Muscle layer of colon (tissue), 2 donors: ENCODE measurements around the gene RPGRIP1L.

Experiments
- H3K27ac ChIP-seq: one replicate; pipeline ENCODE4 v1.7.0; 2013; ENCODE audit warnings: low read depth, mild to moderate bottlenecking, low read length, moderate library complexity
- H3K27me3 ChIP-seq, 2 donors: one replicate each; pipeline ENCODE4 v1.7.0; 2013; ENCODE audit warnings: low read length in 2 of 2, mild to moderate bottlenecking in 2 of 2; ENCODE audit not compliant: insufficient read depth in 2 of 2, control insufficient read depth in 1 of 2
- H3K36me3 ChIP-seq: one replicate; pipeline ENCODE4 v1.7.0; 2013; ENCODE audit warnings: mild to moderate bottlenecking, low read length; ENCODE audit not compliant: insufficient read depth
- H3K4me1 ChIP-seq: one replicate; pipeline ENCODE4 v1.7.0; 2013; ENCODE audit warnings: mild to moderate bottlenecking, low read length; ENCODE audit not compliant: insufficient read depth
- H3K4me3 ChIP-seq, 2 donors: one replicate each; pipeline ENCODE4 v1.7.0; 2013; ENCODE audit warnings: low read length in 2 of 2, low read depth in 1 of 2, mild to moderate bottlenecking in 1 of 2, moderate library complexity in 1 of 2
- H3K9ac ChIP-seq: one replicate; pipeline ENCODE4 v1.7.0; 2013; ENCODE audit warnings: low read length
- H3K9me3 ChIP-seq: one replicate; pipeline ENCODE4 v1.7.0; 2013; ENCODE audit warnings: mild to moderate bottlenecking, low read length
- donor health status: abdominal sarcoma.
- donor health status: Adenocarcinoma of cecum.

Gene RPGRIP1L

GRCh38 chr16:53646506-53646905 lies 57.2 kb downstream of the RPGRIP1L start:
- H3K27ac ChIP-seq: no peak overlapping the region
- no peaks in the 10 kb centered on the region for H3K36me3 ChIP-seq
- H3K4me3 ChIP-seq: no peak overlapping the region
- H3K9me3 ChIP-seq: no peaks in the 10 kb centered on the region
- H3K9ac ChIP-seq: no peak overlapping the region
- H3K27me3 ChIP-seq: no peaks in the 10 kb centered on the region
- no peaks in the 10 kb centered on the region for H3K4me1 ChIP-seq

GRCh38 chr16:53643474-53643873 lies 60.2 kb downstream of the RPGRIP1L start:
- H3K4me3 ChIP-seq: no peak overlapping the region

GRCh38 chr16:53642094-53642493 lies 61.6 kb downstream of the RPGRIP1L start:
- H3K9ac ChIP-seq: no peak overlapping the region
- no peaks in the 10 kb centered on the region for H3K27me3 ChIP-seq
- no peak overlapping the region for H3K27ac ChIP-seq
- no peaks in the 10 kb centered on the region for H3K4me1 ChIP-seq
- H3K9me3 ChIP-seq: no peaks in the 10 kb centered on the region
- no peak overlapping the region for H3K4me3 ChIP-seq
- H3K36me3 ChIP-seq: no peaks in the 10 kb centered on the region

More at GRCh38 chr16:53643474-53643873, 60.2 kb downstream of the RPGRIP1L start:
- H3K4me1 ChIP-seq: no peaks in the 10 kb centered on the region
- H3K9me3 ChIP-seq: no peaks in the 10 kb centered on the region
- H3K27me3 ChIP-seq: no peaks in the 10 kb centered on the region
- no peaks in the 10 kb centered on the region for H3K36me3 ChIP-seq
- H3K27ac ChIP-seq: no peak overlapping the region
- H3K9ac ChIP-seq: no peak overlapping the region

- Histone ChIP-seq H3K27ac (no peak overlapping the region), H3K36me3 (no peaks in the 10 kb centered on the region), H3K27me3 (no peaks in the 10 kb centered on the region), H3K4me3 (no peak overlapping the region), H3K9ac (no peak overlapping the region), H3K9me3 (no peaks in the 10 kb centered on the region), H3K4me1 (no peaks in the 10 kb centered on the region)
These were observed 66.7 kb downstream of the RPGRIP1L start for GRCh38 chr16:53636978-53637377.

DNA sequence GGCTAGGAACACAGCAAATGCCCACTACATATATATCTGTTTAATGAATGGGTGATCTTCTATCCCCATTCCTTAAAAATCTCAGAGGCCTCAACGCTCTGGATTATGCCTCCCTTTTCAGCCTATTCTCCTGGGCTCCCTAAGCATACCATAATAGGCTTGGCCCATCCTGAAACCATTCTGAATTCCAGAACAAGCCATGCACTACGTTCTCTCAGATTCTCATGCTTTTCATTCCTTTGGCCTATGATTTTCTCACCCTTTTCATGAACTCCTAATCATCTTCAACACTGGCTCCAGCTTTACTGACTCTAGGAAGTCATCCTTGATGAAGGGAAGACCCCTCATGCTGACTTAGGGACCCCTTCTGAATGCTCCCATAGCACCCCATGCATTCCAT lies 71.1 kb downstream of the RPGRIP1L start:
- H3K27me3 ChIP-seq: no peaks in the 10 kb centered on the region
- H3K9ac ChIP-seq: no peak overlapping the region
- H3K36me3 ChIP-seq: no peaks in the 10 kb centered on the region
- no peak overlapping the region for H3K27ac ChIP-seq
- H3K9me3 ChIP-seq: no peaks in the 10 kb centered on the region
- H3K4me1 ChIP-seq: peaks cover 10% of the 10 kb centered on the region
- no peak overlapping the region for H3K4me3 ChIP-seq

GRCh38 chr16:53631236-53632025 lies 72.2 kb downstream of the RPGRIP1L start:
- H3K9ac ChIP-seq: no peak overlapping the region
- no peaks in the 10 kb centered on the region for H3K27me3 ChIP-seq
- peaks cover 10% of the 10 kb centered on the region for H3K4me1 ChIP-seq
- no peaks in the 10 kb centered on the region for H3K36me3 ChIP-seq
- H3K9me3 ChIP-seq: no peaks in the 10 kb centered on the region
- no peak overlapping the region for H3K27ac ChIP-seq
- no peak overlapping the region for H3K4me3 ChIP-seq

DNA sequence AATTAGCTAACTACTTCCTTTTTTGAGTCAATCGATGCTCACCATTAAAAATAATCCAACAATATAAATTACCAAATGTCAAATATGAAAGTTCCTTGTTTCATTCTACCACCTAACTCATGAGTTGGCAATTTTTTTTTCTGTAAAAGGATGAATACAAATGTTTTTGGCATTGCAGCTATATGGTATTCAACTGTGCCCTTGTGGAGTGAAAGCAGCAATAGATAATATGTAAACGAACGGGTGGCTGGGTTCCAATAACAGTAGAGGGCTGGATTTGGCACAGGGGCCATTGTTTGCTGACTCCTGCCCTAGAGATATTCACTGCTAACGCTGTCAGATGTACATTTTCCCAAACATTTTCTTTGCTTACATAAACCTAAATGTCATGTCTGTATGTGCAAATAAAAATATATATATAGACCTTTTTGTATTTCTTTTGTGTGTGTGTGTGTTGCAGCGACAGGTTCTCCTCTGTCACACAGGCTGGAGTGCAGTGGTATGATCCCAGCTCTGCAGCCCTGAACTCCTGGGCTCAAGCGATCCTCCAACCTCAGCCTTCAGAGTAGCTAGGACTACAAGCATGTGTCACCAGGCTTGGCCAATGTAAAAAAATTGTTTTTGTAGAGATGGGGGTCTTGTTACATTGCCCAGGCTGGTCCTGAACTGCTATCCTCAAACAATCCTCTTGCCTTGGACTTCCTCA lies 73.9 kb downstream of the RPGRIP1L start:
- Histone ChIP-seq H3K9ac (no peak overlapping the region), H3K27ac (no peak overlapping the region), H3K27me3 (no peaks in the 10 kb centered on the region), H3K4me3 (no peak overlapping the region), H3K36me3 (no peaks in the 10 kb centered on the region), H3K4me1 (peaks cover 10% of the 10 kb centered on the region), H3K9me3 (no peaks in the 10 kb centered on the region)

- H3K9me3 ChIP-seq: no peaks in the 10 kb centered on the region
- peaks cover 10% of the 10 kb centered on the region for H3K4me1 ChIP-seq
- no peaks in the 10 kb centered on the region for H3K36me3 ChIP-seq
- H3K27me3 ChIP-seq: no peaks in the 10 kb centered on the region
- H3K9ac ChIP-seq: no peak overlapping the region
- H3K27ac ChIP-seq: no peak overlapping the region
- no peak overlapping the region for H3K4me3 ChIP-seq
These were observed 74.5 kb downstream of the RPGRIP1L start for GRCh38 chr16:53629151-53629550.

GRCh38 chr16:53626811-53627210 lies 76.8 kb downstream of the RPGRIP1L start:
- no peaks in the 10 kb centered on the region for H3K27me3 ChIP-seq
- no peak overlapping the region for H3K27ac ChIP-seq
- H3K9ac ChIP-seq: no peak overlapping the region
- H3K9me3 ChIP-seq: no peaks in the 10 kb centered on the region
- H3K4me1 ChIP-seq: peaks cover 10% of the 10 kb centered on the region
- H3K36me3 ChIP-seq: no peaks in the 10 kb centered on the region
- no peak overlapping the region for H3K4me3 ChIP-seq

- no peaks in the 10 kb centered on the region for H3K27me3 ChIP-seq
- H3K27ac ChIP-seq: no peak overlapping the region
- no peaks in the 10 kb centered on the region for H3K9me3 ChIP-seq
- H3K36me3 ChIP-seq: no peaks in the 10 kb centered on the region
- H3K4me1 ChIP-seq: peaks cover 10% of the 10 kb centered on the region
- no peak overlapping the region for H3K4me3 ChIP-seq
- H3K9ac ChIP-seq: no peak overlapping the region
These were observed 77.5 kb downstream of the RPGRIP1L start for GRCh38 chr16:53626161-53626560.

DNA sequence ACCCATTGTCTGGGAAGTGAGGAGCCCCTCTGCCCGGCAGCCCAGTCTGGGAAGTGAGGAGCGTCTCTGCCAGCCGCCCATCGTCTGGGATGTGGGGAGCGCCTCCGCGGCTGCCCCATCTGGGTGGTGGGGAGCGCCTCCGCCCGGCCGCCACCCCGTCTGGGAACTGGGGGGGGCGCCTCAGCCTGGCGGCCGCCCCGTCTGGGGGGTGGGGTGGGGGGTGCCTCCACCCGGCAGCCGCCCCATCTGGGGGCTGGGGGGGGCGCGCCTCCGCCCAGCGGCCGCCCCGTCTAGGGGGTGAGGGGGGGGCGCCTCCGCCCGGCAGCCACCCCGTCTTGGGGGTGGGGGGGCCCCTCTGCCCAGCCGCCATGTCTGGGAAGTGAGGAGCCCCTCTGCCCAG lies 78.4 kb downstream of the RPGRIP1L start:
- Histone ChIP-seq H3K9ac (no peak overlapping the region), H3K36me3 (no peaks in the 10 kb centered on the region), H3K4me1 (peaks cover 10% of the 10 kb centered on the region), H3K4me3 (no peak overlapping the region), H3K27me3 (no peaks in the 10 kb centered on the region), H3K9me3 (no peaks in the 10 kb centered on the region), H3K27ac (no peak overlapping the region)
